ENCODE measurements around the gene C11orf65. TPM values are rescaled to one million over a fixed set of nuclear protein-coding genes. Genes with fewer than 3 reads are reported as not detected.

C11orf65 gene
- total RNA-seq, 4 donors from 2014 or later: 0.46 to 1.1 TPM; not detected in 2

DNA sequence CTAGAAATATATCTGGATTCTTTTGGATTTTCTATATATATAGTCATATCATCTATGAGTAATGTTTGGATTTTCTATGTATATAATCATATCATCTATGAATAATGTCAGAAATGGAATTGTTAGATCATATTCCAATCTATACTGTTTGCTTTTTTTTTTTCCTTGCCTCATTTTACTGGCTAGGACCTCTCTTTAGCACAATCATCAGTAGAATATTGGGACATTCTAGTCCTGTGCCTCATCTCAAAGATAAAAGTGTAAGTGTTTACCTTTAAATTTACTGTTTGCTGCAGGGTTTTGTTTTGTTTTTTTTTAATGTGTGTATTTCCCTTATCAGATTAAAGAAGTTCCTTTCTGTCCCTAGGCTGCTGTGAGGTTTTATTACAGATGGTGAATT lies 97.0 kb downstream of the C11orf65 start:
- H3K4me1 ChIP-seq: no peaks in the 10 kb centered on the region
- no peak for TF ChIP-seq POLR2A (IDR thresholded peaks at IDR 0.05)
- TF ChIP-seq, protein P1, sequence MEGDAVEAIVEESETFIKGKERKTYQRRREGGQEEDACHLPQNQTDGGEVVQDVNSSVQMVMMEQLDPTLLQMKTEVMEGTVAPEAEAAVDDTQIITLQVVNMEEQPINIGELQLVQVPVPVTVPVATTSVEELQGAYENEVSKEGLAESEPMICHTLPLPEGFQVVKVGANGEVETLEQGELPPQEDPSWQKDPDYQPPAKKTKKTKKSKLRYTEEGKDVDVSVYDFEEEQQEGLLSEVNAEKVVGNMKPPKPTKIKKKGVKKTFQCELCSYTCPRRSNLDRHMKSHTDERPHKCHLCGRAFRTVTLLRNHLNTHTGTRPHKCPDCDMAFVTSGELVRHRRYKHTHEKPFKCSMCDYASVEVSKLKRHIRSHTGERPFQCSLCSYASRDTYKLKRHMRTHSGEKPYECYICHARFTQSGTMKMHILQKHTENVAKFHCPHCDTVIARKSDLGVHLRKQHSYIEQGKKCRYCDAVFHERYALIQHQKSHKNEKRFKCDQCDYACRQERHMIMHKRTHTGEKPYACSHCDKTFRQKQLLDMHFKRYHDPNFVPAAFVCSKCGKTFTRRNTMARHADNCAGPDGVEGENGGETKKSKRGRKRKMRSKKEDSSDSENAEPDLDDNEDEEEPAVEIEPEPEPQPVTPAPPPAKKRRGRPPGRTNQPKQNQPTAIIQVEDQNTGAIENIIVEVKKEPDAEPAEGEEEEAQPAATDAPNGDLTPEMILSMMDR (IDR thresholded peaks at IDR 0.05): no peak
- H3K4me3 ChIP-seq: no peak overlapping the region
- H3K27ac ChIP-seq: no peak overlapping the region
- no peak for DNase-seq
- intact Hi-C loops (cut with DNase I; ENCODE audit: low total_unique reads): no loop called here
- H3K27me3 ChIP-seq: no peaks in the 10 kb centered on the region
- H3K36me3 ChIP-seq: no peaks in the 10 kb centered on the region
- H3K9me3 ChIP-seq: peaks cover 0 to 3% of the 10 kb centered on the region in 2 donors

DNA sequence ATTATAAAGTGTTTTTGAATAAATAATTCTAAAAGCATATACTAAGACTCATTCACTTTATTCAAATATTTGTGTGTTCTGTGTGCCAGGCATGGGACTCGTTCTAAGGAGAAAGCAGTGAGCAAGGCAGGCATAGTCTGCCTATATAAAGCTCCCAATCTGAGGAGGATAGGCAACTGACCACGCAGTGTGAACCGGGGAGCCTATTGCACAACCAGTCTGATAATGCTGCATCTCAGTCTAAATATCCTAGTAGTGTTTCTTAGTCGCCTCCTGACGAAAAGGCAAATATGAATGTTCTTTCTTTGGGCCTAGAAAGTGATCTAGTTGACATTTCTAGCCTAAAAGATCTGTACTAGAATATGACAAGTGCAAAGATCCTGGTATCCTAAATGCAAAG lies 98.3 kb downstream of the C11orf65 start:
- no peaks in the 10 kb centered on the region for H3K27me3 ChIP-seq
- H3K4me3 ChIP-seq: no peak overlapping the region
- peaks cover 0 to 3% of the 10 kb centered on the region in 2 donors for H3K9me3 ChIP-seq
- TF ChIP-seq, protein P1 (IDR thresholded peaks at IDR 0.05): no peak
- TF ChIP-seq POLR2A (IDR thresholded peaks at IDR 0.05): no peak
- H3K4me1 ChIP-seq: no peaks in the 10 kb centered on the region
- H3K36me3 ChIP-seq: no peaks in the 10 kb centered on the region
- H3K27ac ChIP-seq: no peak overlapping the region
- intact Hi-C loops (cut with DNase I; ENCODE audit: low total_unique reads): no loop called here
- no peak for DNase-seq

DNA sequence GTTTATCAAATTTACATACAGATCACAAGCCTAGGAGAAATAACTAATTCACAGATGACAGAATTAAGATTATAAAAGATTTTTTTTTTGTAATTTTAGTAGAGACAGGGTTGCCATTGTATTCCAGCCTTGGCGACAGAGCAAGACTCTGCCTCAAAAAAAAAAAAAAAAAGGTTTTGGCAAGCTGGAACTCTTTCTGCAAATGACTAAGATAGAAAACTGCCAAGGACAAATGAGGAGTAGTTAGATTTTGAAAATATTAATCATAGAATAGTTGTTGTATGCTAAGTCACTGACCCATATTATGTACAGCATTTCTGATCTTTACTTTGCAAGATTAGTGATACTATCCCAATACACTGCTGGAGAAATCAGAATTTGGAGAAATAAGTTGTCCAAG lies 99.2 kb downstream of the C11orf65 start:
- intact Hi-C loops (cut with DNase I; ENCODE audit: low total_unique reads): no loop called here
- H3K27me3 ChIP-seq: no peaks in the 10 kb centered on the region
- TF ChIP-seq, protein P1 (IDR thresholded peaks at IDR 0.05): no peak
- no peak for TF ChIP-seq POLR2A (IDR thresholded peaks at IDR 0.05)
- H3K4me3 ChIP-seq: no peak overlapping the region
- no peaks in the 10 kb centered on the region for H3K4me1 ChIP-seq
- H3K9me3 ChIP-seq: peaks cover 0 to 3% of the 10 kb centered on the region in 2 donors
- no peak for DNase-seq
- no peak overlapping the region for H3K27ac ChIP-seq
- no peaks in the 10 kb centered on the region for H3K36me3 ChIP-seq

DNA sequence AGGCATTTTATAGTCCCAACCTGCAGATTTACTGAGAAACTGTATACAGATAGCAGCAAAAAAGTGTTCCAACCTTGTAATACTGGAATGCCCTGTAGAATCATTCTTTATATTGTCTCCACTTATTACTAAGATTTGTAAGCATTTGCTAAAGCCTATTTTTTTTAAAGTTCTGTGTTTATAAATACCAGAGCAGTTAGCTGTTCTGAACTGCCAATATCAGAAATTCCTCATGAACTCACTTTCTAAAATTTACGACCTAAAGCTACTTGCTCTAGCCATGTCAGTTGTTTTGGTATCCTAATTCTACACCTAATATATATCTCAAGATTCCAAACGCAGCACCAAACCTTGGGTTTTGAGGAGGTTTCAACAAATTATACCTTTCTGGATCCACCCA lies 103.2 kb downstream of the C11orf65 start:
- intact Hi-C loops (cut with DNase I; ENCODE audit: low total_unique reads): no loop called here
- Histone ChIP-seq H3K4me1 (no peaks in the 10 kb centered on the region), H3K36me3 (no peaks in the 10 kb centered on the region), H3K9me3 (no peaks in the 10 kb centered on the region), H3K4me3 (no peak overlapping the region), H3K27ac (no peak overlapping the region), H3K27me3 (no peaks in the 10 kb centered on the region)
- no peak for TF ChIP-seq POLR2A (IDR thresholded peaks at IDR 0.05)
- TF ChIP-seq, protein P1 (IDR thresholded peaks at IDR 0.05): no peak
- no peak for DNase-seq

DNA sequence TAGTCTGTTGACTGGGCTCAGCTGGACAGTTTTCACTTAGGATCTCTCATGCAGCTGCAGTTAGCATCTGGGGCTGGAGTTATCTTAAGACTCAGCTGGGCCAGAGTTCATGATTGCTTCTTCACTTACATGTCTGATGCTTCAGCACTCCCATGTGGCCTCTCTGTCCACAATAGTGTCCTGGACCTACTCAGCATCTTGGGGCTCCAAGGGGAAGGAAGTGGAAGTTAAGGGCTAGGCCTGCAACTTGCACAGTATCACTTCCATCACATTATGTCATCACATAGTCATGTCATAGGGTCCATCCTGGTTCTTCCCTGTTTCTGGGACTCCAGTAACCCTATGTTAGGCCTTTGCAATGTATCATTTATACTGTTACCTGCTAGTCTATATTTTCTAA lies 115.9 kb downstream of the C11orf65 start:
- no peak for TF ChIP-seq POLR2A (IDR thresholded peaks at IDR 0.05)
- TF ChIP-seq, protein P1 (IDR thresholded peaks at IDR 0.05): no peak
- Histone ChIP-seq H3K9me3 (no peaks in the 10 kb centered on the region), H3K27ac (no peak overlapping the region), H3K36me3 (no peaks in the 10 kb centered on the region), H3K27me3 (no peaks in the 10 kb centered on the region), H3K4me1 (no peaks in the 10 kb centered on the region), H3K4me3 (no peak overlapping the region)
- intact Hi-C loops (cut with DNase I; ENCODE audit: low total_unique reads): no loop called here
- no peak for DNase-seq

All from uterus (tissue), 4 donors.